ENCODE measurements around the gene PTAFR.

Gene PTAFR

GRCh38 chr1:28114844-28115243, 61.6 kb downstream of the PTAFR start:
- Histone ChIP-seq H3K36me3 (ENCODE audit: control insufficient read depth in 2 of 2, insufficient read depth in 1 of 2, low read length in 2 of 2) (no peaks in the 10 kb centered on the region), H3K4me1 (ENCODE audit: control insufficient read depth, insufficient read depth, low read length) (no peaks in the 10 kb centered on the region), H3K27ac (ENCODE audit: extremely low read depth, low read depth, low read length) (no peak overlapping the region), H3K4me3 (ENCODE audit: low read depth, low read length) (no peak overlapping the region), H3K9me3 (ENCODE audit: control insufficient read depth, insufficient read depth, low read depth, low read length) (no peaks in the 10 kb centered on the region)
- ChIA-PET POLR2A (interaction anchor here (0.6 kb wide), 1 partner anchor 246 kb away, joined by 3 read pairs; no protein-coding TSS in a partner anchor), CTCF (interaction anchor here (0.5 to 1.4 kb wide), 4 partner anchors 10 to 332 kb away, joined by 3 to 5 read pairs (median 3); no protein-coding TSS in a partner anchor)
- no peak for TF ChIP-seq ZNF239 (tag by site-specific recombination; IDR thresholded peaks at IDR 0.05)
- no peak for TF ChIP-seq ZNF324 (tag by site-specific recombination; IDR thresholded peaks at IDR 0.05)
- TF ChIP-seq ZFP3 (tag by site-specific recombination; IDR thresholded peaks at IDR 0.05; ENCODE audit: low read depth): no peak
- no peak for TF ChIP-seq ZNF837 (tag by site-specific recombination; IDR thresholded peaks at IDR 0.05)
- TF ChIP-seq, protein P1, sequence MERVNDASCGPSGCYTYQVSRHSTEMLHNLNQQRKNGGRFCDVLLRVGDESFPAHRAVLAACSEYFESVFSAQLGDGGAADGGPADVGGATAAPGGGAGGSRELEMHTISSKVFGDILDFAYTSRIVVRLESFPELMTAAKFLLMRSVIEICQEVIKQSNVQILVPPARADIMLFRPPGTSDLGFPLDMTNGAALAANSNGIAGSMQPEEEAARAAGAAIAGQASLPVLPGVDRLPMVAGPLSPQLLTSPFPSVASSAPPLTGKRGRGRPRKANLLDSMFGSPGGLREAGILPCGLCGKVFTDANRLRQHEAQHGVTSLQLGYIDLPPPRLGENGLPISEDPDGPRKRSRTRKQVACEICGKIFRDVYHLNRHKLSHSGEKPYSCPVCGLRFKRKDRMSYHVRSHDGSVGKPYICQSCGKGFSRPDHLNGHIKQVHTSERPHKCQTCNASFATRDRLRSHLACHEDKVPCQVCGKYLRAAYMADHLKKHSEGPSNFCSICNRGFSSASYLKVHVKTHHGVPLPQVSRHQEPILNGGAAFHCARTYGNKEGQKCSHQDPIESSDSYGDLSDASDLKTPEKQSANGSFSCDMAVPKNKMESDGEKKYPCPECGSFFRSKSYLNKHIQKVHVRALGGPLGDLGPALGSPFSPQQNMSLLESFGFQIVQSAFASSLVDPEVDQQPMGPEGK (tag by site-specific recombination; IDR thresholded peaks at IDR 0.05): no peak

DNA sequence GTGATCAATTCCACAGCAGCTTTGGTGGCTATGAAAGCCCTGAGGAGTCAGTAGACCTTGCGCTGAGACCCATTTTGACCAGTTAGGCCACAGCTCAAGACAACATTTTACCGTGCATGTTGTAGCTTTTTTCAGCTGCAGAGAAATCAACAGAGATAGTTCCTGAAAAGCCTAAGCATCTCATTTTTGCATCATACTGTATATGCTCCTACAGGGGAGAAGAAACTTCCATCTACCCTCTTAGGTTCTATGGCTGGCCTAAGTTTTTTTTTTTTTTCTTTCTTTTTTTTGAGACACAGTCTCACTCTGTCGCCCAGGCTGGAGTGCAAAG, 63.3 kb downstream of the PTAFR start:
- Histone ChIP-seq H3K4me3 (ENCODE audit: low read depth, low read length) (no peak overlapping the region), H3K9me3 (ENCODE audit: control insufficient read depth, insufficient read depth, low read depth, low read length) (no peaks in the 10 kb centered on the region), H3K36me3 (ENCODE audit: control insufficient read depth in 2 of 2, insufficient read depth in 1 of 2, low read length in 2 of 2) (no peaks in the 10 kb centered on the region), H3K27ac (ENCODE audit: extremely low read depth, low read depth, low read length) (no peak overlapping the region), H3K4me1 (ENCODE audit: control insufficient read depth, insufficient read depth, low read length) (no peaks in the 10 kb centered on the region)
- ChIA-PET POLR2A (no interaction called here), CTCF (interaction anchor here (0.6 to 3.7 kb wide), 7 partner anchors 9 to 81 kb away, joined by 3 to 22 read pairs (median 4); no protein-coding TSS in a partner anchor)
- TF ChIP-seq ZNF776 (tag by site-specific recombination; IDR thresholded peaks at IDR 0.05; ENCODE audit: borderline replicate concordance): no peak
- TF ChIP-seq IKZF3 (tag by site-specific recombination; IDR thresholded peaks at IDR 0.05): no peak
- TF ChIP-seq ZNF629 (tag by site-specific recombination; IDR thresholded peaks at IDR 0.05): no peak
- TF ChIP-seq FEZF1 (tag by site-specific recombination; IDR thresholded peaks at IDR 0.05): no peak
- TF ChIP-seq ZNF398 (tag by site-specific recombination; IDR thresholded peaks at IDR 0.05): no peak
- TF ChIP-seq ZBTB8A (tag by site-specific recombination; IDR thresholded peaks at IDR 0.05): no peak
- TF ChIP-seq ZNF571 (tag by site-specific recombination; IDR thresholded peaks at IDR 0.05): no peak
- no peak for TF ChIP-seq ZNF324 (tag by site-specific recombination; IDR thresholded peaks at IDR 0.05)
- no peak for TF ChIP-seq ZNF529 (tag by site-specific recombination; IDR thresholded peaks at IDR 0.05; ENCODE audit: insufficient replicate concordance)
- TF ChIP-seq ZBTB20 (tag by site-specific recombination; IDR thresholded peaks at IDR 0.05): no peak
- no peak for TF ChIP-seq ZNF2 (tag by site-specific recombination; IDR thresholded peaks at IDR 0.05)

DNA sequence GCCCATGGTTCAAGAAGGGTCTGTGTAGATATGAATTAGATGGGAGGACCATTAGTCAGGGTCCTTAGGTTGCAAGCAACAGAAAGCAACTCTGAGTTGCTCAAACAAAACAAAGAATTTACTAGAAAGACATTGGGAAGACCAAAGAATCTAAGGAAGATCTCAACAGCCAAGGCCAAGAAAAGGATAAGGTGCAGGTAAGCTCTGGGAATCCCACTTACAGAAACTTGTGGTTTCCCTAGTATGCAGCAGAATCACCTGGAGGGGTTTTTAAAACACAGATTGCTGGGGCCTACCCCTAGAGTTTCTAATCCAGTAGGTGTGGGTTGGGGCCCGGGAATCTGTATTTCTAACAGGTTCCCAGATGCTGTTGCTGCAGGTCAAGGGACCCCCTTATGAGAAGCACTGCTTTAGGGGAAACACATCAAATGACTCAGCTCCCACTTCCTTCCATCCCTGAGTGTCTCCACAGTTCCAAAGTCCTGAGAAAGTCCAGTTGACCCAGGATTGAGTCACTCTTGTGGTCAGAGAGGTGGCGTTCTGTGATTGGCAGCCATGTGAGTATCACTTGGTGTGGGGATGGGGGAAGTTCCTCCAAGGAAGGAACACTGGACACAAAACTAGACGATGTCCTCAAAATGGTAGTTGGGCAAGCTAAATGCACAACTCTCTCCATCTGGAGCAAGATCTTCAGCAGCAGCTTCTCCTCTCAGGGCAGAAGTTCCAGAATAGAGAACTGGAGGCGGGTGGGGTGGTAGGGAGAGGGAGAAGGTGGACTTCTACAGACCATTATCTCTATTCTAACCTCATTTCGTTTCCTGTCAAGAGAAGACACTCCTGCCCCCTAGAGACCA, 63.9 kb downstream of the PTAFR start:
- H3K36me3 ChIP-seq (ENCODE audit: control insufficient read depth in 2 of 2, insufficient read depth in 1 of 2, low read length in 2 of 2): no peaks in the 10 kb centered on the region
- POLR2A ChIA-PET: no interaction called here
- CTCF ChIA-PET: interaction anchor here (0.6 to 3.7 kb wide), 8 partner anchors 10 to 96 kb away, joined by 3 to 22 read pairs (median 4); no protein-coding TSS in a partner anchor
- no peaks in the 10 kb centered on the region for H3K9me3 ChIP-seq (ENCODE audit: control insufficient read depth, insufficient read depth, low read depth, low read length)
- no peaks in the 10 kb centered on the region for H3K4me1 ChIP-seq (ENCODE audit: control insufficient read depth, insufficient read depth, low read length)
- H3K4me3 ChIP-seq (ENCODE audit: low read depth, low read length): no peak overlapping the region
- no peak overlapping the region for H3K27ac ChIP-seq (ENCODE audit: extremely low read depth, low read depth, low read length)
- TF ChIP-seq, protein P2, sequence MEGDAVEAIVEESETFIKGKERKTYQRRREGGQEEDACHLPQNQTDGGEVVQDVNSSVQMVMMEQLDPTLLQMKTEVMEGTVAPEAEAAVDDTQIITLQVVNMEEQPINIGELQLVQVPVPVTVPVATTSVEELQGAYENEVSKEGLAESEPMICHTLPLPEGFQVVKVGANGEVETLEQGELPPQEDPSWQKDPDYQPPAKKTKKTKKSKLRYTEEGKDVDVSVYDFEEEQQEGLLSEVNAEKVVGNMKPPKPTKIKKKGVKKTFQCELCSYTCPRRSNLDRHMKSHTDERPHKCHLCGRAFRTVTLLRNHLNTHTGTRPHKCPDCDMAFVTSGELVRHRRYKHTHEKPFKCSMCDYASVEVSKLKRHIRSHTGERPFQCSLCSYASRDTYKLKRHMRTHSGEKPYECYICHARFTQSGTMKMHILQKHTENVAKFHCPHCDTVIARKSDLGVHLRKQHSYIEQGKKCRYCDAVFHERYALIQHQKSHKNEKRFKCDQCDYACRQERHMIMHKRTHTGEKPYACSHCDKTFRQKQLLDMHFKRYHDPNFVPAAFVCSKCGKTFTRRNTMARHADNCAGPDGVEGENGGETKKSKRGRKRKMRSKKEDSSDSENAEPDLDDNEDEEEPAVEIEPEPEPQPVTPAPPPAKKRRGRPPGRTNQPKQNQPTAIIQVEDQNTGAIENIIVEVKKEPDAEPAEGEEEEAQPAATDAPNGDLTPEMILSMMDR (tag by site-specific recombination; IDR thresholded peaks at IDR 0.05): 0 out of 2 replicates have a peak, but pooled peaks have one; percentile 7
- TF ChIP-seq ZSCAN4 (tag by site-specific recombination; IDR thresholded peaks at IDR 0.05): no peak
- TF ChIP-seq ZNF366 (tag by site-specific recombination; conservative IDR thresholded peaks at IDR 0.05): no peak
- no peak for TF ChIP-seq ZNF132 (tag by site-specific recombination; IDR thresholded peaks at IDR 0.05; ENCODE audit: borderline replicate concordance)
- no peak for TF ChIP-seq ZFP69B (tag by site-specific recombination; IDR thresholded peaks at IDR 0.05)
- TF ChIP-seq ZBTB20 (tag by site-specific recombination; IDR thresholded peaks at IDR 0.05): peak; percentile 48
- no peak for TF ChIP-seq ZNF501 (tag by site-specific recombination; IDR thresholded peaks at IDR 0.05)
- no peak for TF ChIP-seq ZNF292 (tag by site-specific recombination; IDR thresholded peaks at IDR 0.05; ENCODE audit: borderline replicate concordance, low read depth)
- no peak for TF ChIP-seq ZNF629 (tag by site-specific recombination; IDR thresholded peaks at IDR 0.05)
- no peak for TF ChIP-seq TCF7L2 (IDR thresholded peaks at IDR 0.05; ENCODE audit: borderline replicate concordance, low read depth, low read length)
- TF ChIP-seq ZFHX2 (tag by site-specific recombination; conservative IDR thresholded peaks at IDR 0.05): no peak

All from HEK293 (cell line).